Upper lobe of right lung (tissue), 1 donor: ENCODE measurements around the gene ARMC3. TPM values are rescaled to one million over a fixed set of nuclear protein-coding genes. Genes with fewer than 3 reads are reported as not detected.

Source experiments
- ATAC-seq: fragments of 200-7000 bp; cut with Tn5 transposase; one replicate; pipeline ENCODE4 v1.9.1; 2020; ENCODE audit warnings: mild to moderate bottlenecking, moderate library complexity
- DNase-seq: peaks from one replicate; pipeline ENCODE4 v3.0.0-alpha.2; 2020
- H3K27ac ChIP-seq: fragments of 200-600 bp; one replicate; pipeline ENCODE4 v1.8.0; 2022
- H3K27me3 ChIP-seq: fragments of 200-600 bp; one replicate; pipeline ENCODE4 v1.8.0; 2022; ENCODE audit warnings: mild to moderate bottlenecking
- H3K36me3 ChIP-seq: fragments of 200-600 bp; one replicate; pipeline ENCODE4 v1.8.0; 2022
- H3K4me1 ChIP-seq: fragments of 200-600 bp; one replicate; pipeline ENCODE4 v1.8.0; 2022
- H3K4me3 ChIP-seq: fragments of 200-600 bp; one replicate; pipeline ENCODE4 v1.8.0; 2022; ENCODE audit warnings: mild to moderate bottlenecking
- H3K9me3 ChIP-seq: fragments of 200-600 bp; one replicate; pipeline ENCODE4 v1.8.0; 2022
- CTCF ChIP-seq: fragments of 200-600 bp; IDR thresholded peaks from one replicate; pipeline ENCODE4 v1.8.0; 2022; ENCODE audit warnings: antibody characterized with exemption
- intact Hi-C: fragments of 100-400 bp; cut with DNase I; formaldehyde crosslinking; loops from one replicate; pipeline ENCODE4 v1.11.0; 2022
- total RNA-seq: library from RNA; stranded (reverse); fragmentation: NEBNext Ultra II Directional; extraction: Animal tissue kit (Norgen Biotek cat#: 25700); gene quantifications from one replicate; pipeline ENCODE4 v1.2.1, GENCODE V29; 2021
- donor health status: DM: no; HTN: yes; CAD: no; lungs with severe emphysema.

Gene ARMC3
- total RNA-seq, 1 donor from 2014 or later: not detected

GRCh38 chr10:22932626-22933370 lies 4.9 kb downstream of the ARMC3 start:
- H3K27me3 ChIP-seq: peaks cover 7% of the 10 kb centered on the region
- intact Hi-C loops: no loop called here
- H3K9me3 ChIP-seq: no peaks in the 10 kb centered on the region
- H3K36me3 ChIP-seq: no peaks in the 10 kb centered on the region
- H3K27ac ChIP-seq: no peak overlapping the region
- no peak for DNase-seq
- TF ChIP-seq CTCF: no peak
- no peak overlapping the region for H3K4me3 ChIP-seq
- H3K4me1 ChIP-seq: no peaks in the 10 kb centered on the region
- no peak for ATAC-seq

- no peak for TF ChIP-seq CTCF
- Histone ChIP-seq H3K27ac (no peak overlapping the region), H3K36me3 (no peaks in the 10 kb centered on the region), H3K9me3 (no peaks in the 10 kb centered on the region), H3K4me3 (no peak overlapping the region), H3K27me3 (no peaks in the 10 kb centered on the region), H3K4me1 (no peaks in the 10 kb centered on the region)
- ATAC-seq: no peak
- DNase-seq: no peak
- intact Hi-C loops: no loop called here
Observed at GRCh38 chr10:22934726-22935125, 6.9 kb downstream of the ARMC3 start.

- no peak overlapping the region for H3K4me3 ChIP-seq
- ATAC-seq: no peak
- H3K36me3 ChIP-seq: no peaks in the 10 kb centered on the region
- no peak for TF ChIP-seq CTCF
- H3K27me3 ChIP-seq: no peaks in the 10 kb centered on the region
- intact Hi-C loops: no loop called here
- H3K4me1 ChIP-seq: no peaks in the 10 kb centered on the region
- no peak for DNase-seq
- no peak overlapping the region for H3K27ac ChIP-seq
- H3K9me3 ChIP-seq: peaks cover 10% of the 10 kb centered on the region
Observed at GRCh38 chr10:22942437-22942836, 14.6 kb downstream of the ARMC3 start.

GRCh38 chr10:22945934-22946673 lies 18.3 kb downstream of the ARMC3 start:
- Histone ChIP-seq H3K4me3 (no peak overlapping the region), H3K36me3 (no peaks in the 10 kb centered on the region), H3K27me3 (no peaks in the 10 kb centered on the region), H3K27ac (no peak overlapping the region), H3K4me1 (no peaks in the 10 kb centered on the region), H3K9me3 (peaks cover 10% of the 10 kb centered on the region)
- ATAC-seq: no peak
- intact Hi-C loops: no loop called here
- DNase-seq: no peak
- TF ChIP-seq CTCF: no peak

- Histone ChIP-seq H3K27ac (no peak overlapping the region), H3K36me3 (no peaks in the 10 kb centered on the region), H3K27me3 (no peaks in the 10 kb centered on the region), H3K4me3 (no peak overlapping the region), H3K4me1 (no peaks in the 10 kb centered on the region), H3K9me3 (no peaks in the 10 kb centered on the region)
- no peak for TF ChIP-seq CTCF
- intact Hi-C loops: no loop called here
- no peak for DNase-seq
- no peak for ATAC-seq
Observed at GRCh38 chr10:22954970-22955369, 27.1 kb downstream of the ARMC3 start.
